Activated CD4-positive, alpha-beta T cell treated with anti-CD3 and anti-CD28 coated beads for 36 hours (primary cell): Measurements from ENCODE around the gene CROCC. TPM values are rescaled to one million over a fixed set of nuclear protein-coding genes. Genes with fewer than 3 reads are reported as not detected.

Source experiments
- ATAC-seq: fragments of 200-7000 bp; cut with Tn5 transposase; one replicate; pipeline ENCODE4 v1.10.0; 2021; ENCODE audit warnings: mild to moderate bottlenecking, moderate library complexity
- CTCF ChIA-PET: fragments of 350-600 bp; sonication (Branson Sonifier 250); formaldehyde crosslinking; loops from one replicate; lab custom pipeline; 2021; ENCODE audit warnings: antibody characterized with exemption; lab: Charles Lee
- POLR2A ChIA-PET: fragments of 350-600 bp; sonication (Branson Sonifier 250); formaldehyde crosslinking; loops from one replicate; lab custom pipeline; 2021; ENCODE audit warnings: antibody characterized with exemption, inconsistent platforms; lab: Charles Lee
- DNase-seq: peaks from one replicate; pipeline ENCODE4 v3.0.0-alpha.2; 2020
- H3K27ac Mint-ChIP-seq: one replicate; pipeline ENCODE4 v1.8.0; 2021; ENCODE audit warnings: mixed read lengths
- H3K27me3 Mint-ChIP-seq: one replicate; pipeline ENCODE4 v1.8.0; 2021; ENCODE audit warnings: mixed read lengths
- H3K36me3 Mint-ChIP-seq: one replicate; pipeline ENCODE4 v1.8.0; 2021; ENCODE audit warnings: low read depth, mixed read lengths
- H3K4me1 Mint-ChIP-seq: one replicate; pipeline ENCODE4 v1.8.0; 2021; ENCODE audit warnings: mixed read lengths
- H3K4me3 Mint-ChIP-seq: one replicate; pipeline ENCODE4 v1.8.0; 2021; ENCODE audit warnings: mild to moderate bottlenecking, moderate library complexity, mixed read lengths
- H3K9me3 Mint-ChIP-seq: one replicate; pipeline ENCODE4 v1.8.0; 2021; ENCODE audit warnings: low read depth, mixed read lengths
- intact Hi-C, 2 experiments: fragments of 100-400 bp; cut with DNase I in 1 of 2; cut with micrococcal nuclease in 1 of 2; formaldehyde crosslinking; loops; one replicate each; pipeline versions ENCODE4 v1.14.2 to v1.15.1; 2022 to 2024; cut with DNase I, micrococcal nuclease
- total RNA-seq, 2 experiments: library from RNA; stranded (reverse); gene quantifications; one replicate each; pipeline ENCODE4 v1.2.3, GENCODE V29; 2021

Gene CROCC
- total RNA-seq, 2 experiments from 2014 or later, result 18.4 to 25.7 TPM

- POLR2A ChIA-PET, result interaction anchor here (0.5 kb wide), 1 partner anchor 11 kb away, joined by 4 read pairs; no protein-coding TSS in a partner anchor
- Mint-ChIP-seq H3K27ac (no peak overlapping the region), H3K36me3 (no peaks in the 10 kb centered on the region), H3K4me1 (no peaks in the 10 kb centered on the region), H3K9me3 (no peaks in the 10 kb centered on the region), H3K27me3 (no peaks in the 10 kb centered on the region), H3K4me3 (no peak overlapping the region)
- DNase-seq (no peak), ATAC-seq (no peak)
- CTCF ChIA-PET, result interaction anchor here (1.8 kb wide), 1 partner anchor 10 kb away, joined by 5 read pairs; no protein-coding TSS in a partner anchor
- intact Hi-C loops, result no loop called here
These were observed 48.6 kb downstream of the CROCC start for GRCh38 chr1:16970132-16970910.

- Mint-ChIP-seq H3K27me3 (no peaks in the 10 kb centered on the region), H3K27ac (no peak overlapping the region), H3K36me3 (no peaks in the 10 kb centered on the region), H3K4me3 (no peak overlapping the region), H3K4me1 (no peaks in the 10 kb centered on the region), H3K9me3 (no peaks in the 10 kb centered on the region)
- DNase-seq, result no peak
- POLR2A ChIA-PET, result interaction anchor here (0.6 kb wide), 1 partner anchor 67 kb away, joined by 4 read pairs; no protein-coding TSS in a partner anchor
- no peak for ATAC-seq
- CTCF ChIA-PET, result interaction anchor here (1.8 kb wide), 1 partner anchor 11 kb away, joined by 5 read pairs; no protein-coding TSS in a partner anchor
- intact Hi-C loops, result no loop called here
These were observed 49.8 kb downstream of the CROCC start for GRCh38 chr1:16971341-16972188.

- POLR2A ChIA-PET, result interaction anchor here (0.6 kb wide), 1 partner anchor 67 kb away, joined by 4 read pairs; no protein-coding TSS in a partner anchor
- intact Hi-C loops, result no loop called here
- no peak for ATAC-seq
- Mint-ChIP-seq H3K27me3 (no peaks in the 10 kb centered on the region), H3K9me3 (no peaks in the 10 kb centered on the region), H3K27ac (no peak overlapping the region), H3K36me3 (no peaks in the 10 kb centered on the region), H3K4me1 (no peaks in the 10 kb centered on the region), H3K4me3 (no peak overlapping the region)
- CTCF ChIA-PET, result no interaction called here
- no peak for DNase-seq
These were observed 50.6 kb downstream of the CROCC start for GRCh38 chr1:16972189-16972895.

GRCh38 chr1:16973215-16973614 is 51.5 kb downstream of the CROCC start:
- Mint-ChIP-seq H3K27me3 (no peaks in the 10 kb centered on the region), H3K36me3 (no peaks in the 10 kb centered on the region), H3K4me1 (no peaks in the 10 kb centered on the region), H3K27ac (no peak overlapping the region), H3K4me3 (no peak overlapping the region), H3K9me3 (no peaks in the 10 kb centered on the region)
- DNase-seq (no peak), ATAC-seq (no peak)
- ChIA-PET POLR2A (no interaction called here), CTCF (no interaction called here)
- intact Hi-C loops, result no loop called here

GRCh38 chr1:16975211-16975610 is 53.5 kb downstream of the CROCC start:
- ChIA-PET POLR2A (no interaction called here), CTCF (no interaction called here)
- H3K27ac Mint-ChIP-seq, result no peak overlapping the region
- H3K4me3 Mint-ChIP-seq, result no peak overlapping the region
- peaks cover 2% of the 10 kb centered on the region for H3K27me3 Mint-ChIP-seq
- intact Hi-C loops, result no loop called here
- H3K4me1 Mint-ChIP-seq, result peaks cover 3% of the 10 kb centered on the region
- H3K36me3 Mint-ChIP-seq, result no peaks in the 10 kb centered on the region
- no peak for ATAC-seq
- H3K9me3 Mint-ChIP-seq, result no peaks in the 10 kb centered on the region
- no peak for DNase-seq

- DNase-seq (no peak), ATAC-seq (no peak)
- POLR2A ChIA-PET, result interaction anchor here (0.5 kb wide), 1 partner anchor 66 kb away, joined by 4 read pairs; no protein-coding TSS in a partner anchor
- peaks cover 4% of the 10 kb centered on the region for H3K27me3 Mint-ChIP-seq
- no peak overlapping the region for H3K4me3 Mint-ChIP-seq
- H3K9me3 Mint-ChIP-seq, result no peaks in the 10 kb centered on the region
- CTCF ChIA-PET, result interaction anchor here (0.9 kb wide), 1 partner anchor 26 kb away, joined by 3 read pairs; no protein-coding TSS in a partner anchor
- intact Hi-C loops, result no loop called here
- no peak overlapping the region for H3K27ac Mint-ChIP-seq
- H3K4me1 Mint-ChIP-seq, result peaks cover 7% of the 10 kb centered on the region
- no peaks in the 10 kb centered on the region for H3K36me3 Mint-ChIP-seq
These were observed 54.1 kb downstream of the CROCC start for GRCh38 chr1:16975838-16976237.

GRCh38 chr1:16976966-16977365 is 55.2 kb downstream of the CROCC start:
- CTCF ChIA-PET, result no interaction called here
- DNase-seq, result no peak
- no peak for ATAC-seq

GRCh38 chr1:16977377-16977776 is 55.6 kb downstream of the CROCC start:
- POLR2A ChIA-PET, result no interaction called here
- ATAC-seq (no peak), DNase-seq (no peak)
- no peak overlapping the region for H3K4me3 Mint-ChIP-seq
- CTCF ChIA-PET, result no interaction called here
- no peaks in the 10 kb centered on the region for H3K36me3 Mint-ChIP-seq
- H3K9me3 Mint-ChIP-seq, result no peaks in the 10 kb centered on the region
- H3K27ac Mint-ChIP-seq, result no peak overlapping the region
- H3K27me3 Mint-ChIP-seq, result peaks cover 12% of the 10 kb centered on the region
- intact Hi-C loops, result no loop called here
- peaks cover 13% of the 10 kb centered on the region for H3K4me1 Mint-ChIP-seq

More at GRCh38 chr1:16976966-16977365, 55.2 kb downstream of the CROCC start:
- Mint-ChIP-seq H3K4me3 (no peak overlapping the region), H3K36me3 (no peaks in the 10 kb centered on the region), H3K27me3 (peaks cover 12% of the 10 kb centered on the region), H3K27ac (no peak overlapping the region), H3K4me1 (peaks cover 13% of the 10 kb centered on the region), H3K9me3 (no peaks in the 10 kb centered on the region)
- intact Hi-C loops, result no loop called here
- POLR2A ChIA-PET, result no interaction called here

- no peak overlapping the region for H3K27ac Mint-ChIP-seq
- H3K4me1 Mint-ChIP-seq, result peaks cover 13% of the 10 kb centered on the region
- intact Hi-C loops, result no loop called here
- H3K27me3 Mint-ChIP-seq, result peaks cover 13% of the 10 kb centered on the region
- CTCF ChIA-PET, result interaction anchor here (2.2 kb wide), 1 partner anchor 18 kb away, joined by 8 read pairs; no protein-coding TSS in a partner anchor
- POLR2A ChIA-PET, result no interaction called here
- H3K9me3 Mint-ChIP-seq, result no peaks in the 10 kb centered on the region
- ATAC-seq, result no peak
- H3K4me3 Mint-ChIP-seq, result no peak overlapping the region
- no peak for DNase-seq
- no peaks in the 10 kb centered on the region for H3K36me3 Mint-ChIP-seq
These were observed 56.4 kb downstream of the CROCC start for GRCh38 chr1:16978139-16978538.

- no peak overlapping the region for H3K4me3 Mint-ChIP-seq
- ATAC-seq (no peak), DNase-seq (no peak)
- intact Hi-C loops, result no loop called here
- ChIA-PET CTCF (interaction anchor here (2.2 kb wide), 1 partner anchor 19 kb away, joined by 8 read pairs; no protein-coding TSS in a partner anchor), POLR2A (no interaction called here)
- H3K4me1 Mint-ChIP-seq, result peaks cover 13% of the 10 kb centered on the region
- H3K9me3 Mint-ChIP-seq, result no peaks in the 10 kb centered on the region
- peaks cover 16% of the 10 kb centered on the region for H3K27me3 Mint-ChIP-seq
- no peak overlapping the region for H3K27ac Mint-ChIP-seq
- H3K36me3 Mint-ChIP-seq, result no peaks in the 10 kb centered on the region
These were observed 57.1 kb downstream of the CROCC start for GRCh38 chr1:16978567-16979474.
